22Rv1 (cell line): Measurements from ENCODE around the gene CEP20.

Experiments
- CTCF ChIP-seq: fragments of 450-650 bp; IDR thresholded peaks from 2 replicates; pipeline ENCODE4 v1.5.1; 2017; ENCODE audit warnings: mild to moderate bottlenecking
- ZFX ChIP-seq: fragments of 450-650 bp; IDR thresholded peaks from 2 replicates; pipeline ENCODE4 v1.6.1; 2017; ENCODE audit warnings: antibody characterized with exemption, borderline replicate concordance

- no peak for TF ChIP-seq ZFX
- TF ChIP-seq CTCF = no peak
Observed at GRCh38 chr16:15856901-15857698, 31.3 kb downstream of the CEP20 start, which contains the start of gene MYH11.
